HepG2 (cell line): ENCODE data around the gene IGBP1. TPM values are rescaled to one million over a fixed set of nuclear protein-coding genes. Genes with fewer than 3 reads are reported as not detected.

Source experiments
- ATAC-seq: fragments of 200-7000 bp; cut with Tn5 transposase; 3 replicates; pipeline ENCODE4 v1.9.1; 2020; ENCODE audit warnings: mild to moderate bottlenecking, moderate library complexity
- BruUV-seq: library from RNA; stranded (reverse); fragments of 400-500 nt; replicated peaks from 2 replicates; lab custom pipeline; 2021; lab: Mats Ljungman, UMichigan
- CTCF ChIA-PET: fragments of 300-600 bp; formaldehyde crosslinking; extraction: SDS; loops from one replicate; lab custom pipeline; 2021; ENCODE audit warnings: low total read pairs, inconsistent platforms, low intra/inter-chr PET ratio; lab: Yijun Ruan, JAX
- POLR2A ChIA-PET: fragments of 350-600 bp; sonication (Branson Sonifier 250); formaldehyde crosslinking; loops from one replicate; lab custom pipeline; 2020; ENCODE audit warnings: antibody characterized with exemption, inconsistent platforms; lab: Yijun Ruan, JAX
- DNase-seq: peaks from one replicate; pipeline ENCODE4 v3.0.0-alpha.2; 2015; ENCODE audit warnings: low spot score
- FAIRE-seq: peaks from 3 replicates; lab custom pipeline; 2011; peaks lifted over from hg19 to GRCh38; lab: Jason Lieb, UNC
- H2AFZ ChIP-seq: one replicate; pipeline ENCODE4 v1.6.1; 2011; ENCODE audit warnings: low read length, inconsistent platforms
- H3K27ac ChIP-seq: fragments of 300-600 bp; 3 replicates; pipeline ENCODE4 v1.8.0; 2011; ENCODE audit warnings: mixed run types, mild to moderate bottlenecking, mixed read lengths, low read length, inconsistent platforms; ENCODE audit not compliant: insufficient read depth; ENCODE audit errors: extremely low read length
- H3K27me3 ChIP-seq, 2 experiments: fragments of 200-600 bp in 1 of 2; 2 replicates in 1 of 2; 3 replicates in 1 of 2; pipeline versions ENCODE4 v1.6.0 to v1.8.0; 2011; ENCODE audit warnings: low read length in 2 of 2, mild to moderate bottlenecking in 2 of 2, moderate library complexity in 2 of 2, inconsistent platforms in 1 of 2; ENCODE audit not compliant: insufficient read depth in 2 of 2, control insufficient read depth in 1 of 2
- H3K36me3 ChIP-seq, 2 experiments: fragments of 200-600 bp in 1 of 2; replicated peaks in 1 of 2; 2 replicates in 1 of 2; 3 replicates in 1 of 2; pipeline versions ENCODE4 v1.5.1 to v1.8.0; 2011; ENCODE audit warnings: low read length in 2 of 2, inconsistent platforms in 1 of 2; ENCODE audit not compliant: insufficient read depth in 2 of 2, control insufficient read depth in 1 of 2
- H3K4me1 ChIP-seq: 2 replicates; pipeline ENCODE4 v1.5.1; 2012; ENCODE audit warnings: low read length, inconsistent platforms; ENCODE audit not compliant: insufficient read depth
- H3K4me2 ChIP-seq: 2 replicates; pipeline ENCODE4 v1.6.0; 2011; ENCODE audit warnings: low read depth, low read length, inconsistent platforms
- H3K4me3 ChIP-seq, 3 experiments: fragments of 200-600 bp in 1 of 3; sonication (generic), shearing (Covaris generic) in 1 of 3; replicated peaks in 1 of 3; 2 replicates each; pipeline ENCODE4 v1.5.1; 2011 to 2016; ENCODE audit warnings: low read length in 3 of 3, inconsistent platforms in 2 of 3, low read depth in 2 of 3, mild to moderate bottlenecking in 2 of 3, control low read depth in 1 of 3, mixed read lengths in 1 of 3; ENCODE audit not compliant: insufficient read depth in 1 of 3
- H3K79me2 ChIP-seq: one replicate; pipeline ENCODE4 v1.6.1; 2011; ENCODE audit warnings: low read length, inconsistent platforms; ENCODE audit not compliant: insufficient read depth
- H3K9ac ChIP-seq: 2 replicates; pipeline ENCODE4 v1.6.0; 2011; ENCODE audit warnings: mild to moderate bottlenecking, low read depth, low read length, inconsistent platforms; ENCODE audit not compliant: insufficient read depth
- H3K9me3 ChIP-seq: 2 replicates; pipeline ENCODE4 v1.5.1; 2012; ENCODE audit warnings: mild to moderate bottlenecking, low read length
- H4K20me1 ChIP-seq: 2 replicates; pipeline ENCODE4 v1.6.0; 2011; ENCODE audit warnings: inconsistent platforms, mild to moderate bottlenecking, low read length, moderate library complexity; ENCODE audit not compliant: insufficient read depth
- ARHGAP35 ChIP-seq: sonication (generic); formaldehyde crosslinking; IDR thresholded peaks from 2 replicates; pipeline ENCODE4 v1.9.0; 2022; ENCODE audit warnings: mild to moderate bottlenecking, inconsistent platforms, moderate library complexity, missing genetic modification reagents, borderline replicate concordance
- ATM ChIP-seq: fragments of 450-650 bp; IDR thresholded peaks from 2 replicates; pipeline ENCODE4 v1.7.1; 2017; ENCODE audit warnings: mild to moderate bottlenecking, borderline replicate concordance
- CHCHD3 ChIP-seq: sonication (generic); formaldehyde crosslinking; IDR thresholded peaks from 2 replicates; pipeline ENCODE4 v1.8.0; 2022; ENCODE audit warnings: mild to moderate bottlenecking, missing genetic modification reagents, moderate library complexity
- ISL2 ChIP-seq: sonication (generic); formaldehyde crosslinking; IDR thresholded peaks from 2 replicates; pipeline ENCODE4 v1.5.0; 2020; ENCODE audit warnings: missing genetic modification reagents
- NFATC3 ChIP-seq: sonication (generic); formaldehyde crosslinking; IDR thresholded peaks from 2 replicates; pipeline ENCODE4 v1.5.1; 2020; ENCODE audit warnings: mild to moderate bottlenecking, missing genetic modification reagents
- NR1H2 ChIP-seq: sonication (generic); formaldehyde crosslinking; IDR thresholded peaks from 2 replicates; pipeline ENCODE4 v1.8.1; 2022; ENCODE audit warnings: low read depth, missing genetic modification reagents, borderline replicate concordance
- RARG ChIP-seq: sonication (generic); formaldehyde crosslinking; IDR thresholded peaks from 2 replicates; pipeline ENCODE4 v1.4.0; 2020; ENCODE audit warnings: low read depth, mild to moderate bottlenecking, missing genetic modification reagents
- SALL1 ChIP-seq: sonication (generic); formaldehyde crosslinking; IDR thresholded peaks from 2 replicates; pipeline ENCODE4 v1.8.0; 2022; ENCODE audit warnings: mild to moderate bottlenecking, missing genetic modification reagents
- SMYD3 ChIP-seq: sonication (generic); formaldehyde crosslinking; IDR thresholded peaks from 2 replicates; pipeline ENCODE4 v1.8.1; 2023; ENCODE audit warnings: mild to moderate bottlenecking, missing genetic modification reagents
- SRSF9 ChIP-seq: fragments of 200-400 bp; formaldehyde crosslinking; IDR thresholded peaks from 2 replicates; pipeline ENCODE4 v1.6.1; 2018; ENCODE audit warnings: borderline replicate concordance, mild to moderate bottlenecking, low read depth, low read length; ENCODE audit not compliant: insufficient read depth, poor library complexity, severe bottlenecking
- ZNF616 ChIP-seq: sonication (generic); formaldehyde crosslinking; IDR thresholded peaks from 2 replicates; pipeline ENCODE4 v1.5.0; 2020; ENCODE audit warnings: low read depth, mild to moderate bottlenecking, missing genetic modification reagents
- ZNF773 ChIP-seq: sonication (generic); formaldehyde crosslinking; IDR thresholded peaks from 2 replicates; pipeline ENCODE4 v1.4.0; 2020; ENCODE audit warnings: missing genetic modification reagents, borderline replicate concordance
- ZNF850 ChIP-seq: sonication (generic); formaldehyde crosslinking; conservative IDR thresholded peaks from 2 replicates; pipeline ENCODE4 v1.9.0; 2021; ENCODE audit warnings: mild to moderate bottlenecking, missing genetic modification reagents
- WGBS: methylation state at CpG from one replicate; pipeline ENCODE4 v1.1.6; 2017; ENCODE audit warnings: low lambda C conversion rate; 5-methylcytosine and 5-hydroxymethylcytosine counted together
- in situ Hi-C: cut with HindIII; loops from 2 replicates; pipeline ENCODE4 v1.10.0; 2017; ENCODE audit warnings: low pct_unique_long_range_greater_than_20kb; ENCODE audit not compliant: extremely low pct_ligation_motif_present
- intact Hi-C: fragments of 100-400 bp; cut with micrococcal nuclease; formaldehyde crosslinking; loops from one replicate; pipeline ENCODE4 v1.10.0; 2022; ENCODE audit not compliant: unreplicated experiment
- polyA plus RNA-seq, 8 experiments: library from polyadenylated mRNA; depleted of rRNA in 3 of 8; stranded (reverse) in 7 of 8; unstranded in 1 of 8; fragments of >200 nt; fragmentation: Illumina TruSeq in 4 of 8; extraction: Trizol in 4 of 8; gene quantifications; 2 replicates each; pipeline versions ENCODE4 v1.2.1 to v1.2.3, GENCODE V29; 2011 to 2016; ENCODE audit warnings: low read depth in 4 of 8, missing spikeins in 1 of 8, mixed read lengths in 1 of 8; ENCODE audit not compliant: insufficient read depth in 1 of 8
- total RNA-seq, 5 experiments: library from RNA; depleted of rRNA; stranded (reverse); fragments of >200 nt; fragmentation: Illumina TruSeq; extraction: Trizol; gene quantifications; 2 replicates each; pipeline ENCODE4 v1.2.3, GENCODE V29; 2016; ENCODE audit warnings: low read depth in 1 of 5
- TF ChIP-seq, protein P1 (sequence below): IDR thresholded peaks from 2 replicates; pipeline ENCODE4 v1.6.1; 2018; ENCODE audit warnings: missing genetic modification reagents, mild to moderate bottlenecking, missing compliant biosample characterization
- TF ChIP-seq, protein P2 (sequence below): sonication (generic); formaldehyde crosslinking; IDR thresholded peaks from 2 replicates; pipeline ENCODE4 v1.4.0; 2020; ENCODE audit warnings: missing genetic modification reagents
- TF ChIP-seq, protein P3 (sequence below): sonication (generic); formaldehyde crosslinking; IDR thresholded peaks from 2 replicates; pipeline ENCODE4 v1.5.0; 2020; ENCODE audit warnings: missing genetic modification reagents
- TF ChIP-seq, protein P4 (sequence below): sonication (generic); formaldehyde crosslinking; IDR thresholded peaks from 2 replicates; pipeline ENCODE4 v1.5.0; 2020; ENCODE audit warnings: mild to moderate bottlenecking, missing genetic modification reagents, borderline replicate concordance

The IGBP1 gene
- total and polyA plus RNA-seq, 2 of the 13 experiments (the other 11 are each of a cell fraction or from before 2014, with no cell fraction given), result 59.3 to 103 TPM

- Histone ChIP-seq H3K79me2 (no peaks in the 10 kb centered on the region), H3K4me3 (no peak overlapping the region), H3K4me2 (no peak overlapping the region), H3K27me3 (no peaks in the 10 kb centered on the region), H2AFZ (no peak overlapping the region), H3K27ac (no peak overlapping the region), H4K20me1 (no peaks in the 10 kb centered on the region), H3K9ac (no peak overlapping the region), H3K36me3 (no peaks in the 10 kb centered on the region), H3K4me1 (no peaks in the 10 kb centered on the region), H3K9me3 (no peaks in the 10 kb centered on the region)
- no peak for TF ChIP-seq ISL2 (CRISPR knock-in tag)
- no peak for TF ChIP-seq ARHGAP35
- no peak for TF ChIP-seq ZNF850 (CRISPR knock-in tag)
- no peak for TF ChIP-seq ZNF616 (CRISPR knock-in tag)
- TF ChIP-seq ATM, result no peak
- TF ChIP-seq, protein P1, sequence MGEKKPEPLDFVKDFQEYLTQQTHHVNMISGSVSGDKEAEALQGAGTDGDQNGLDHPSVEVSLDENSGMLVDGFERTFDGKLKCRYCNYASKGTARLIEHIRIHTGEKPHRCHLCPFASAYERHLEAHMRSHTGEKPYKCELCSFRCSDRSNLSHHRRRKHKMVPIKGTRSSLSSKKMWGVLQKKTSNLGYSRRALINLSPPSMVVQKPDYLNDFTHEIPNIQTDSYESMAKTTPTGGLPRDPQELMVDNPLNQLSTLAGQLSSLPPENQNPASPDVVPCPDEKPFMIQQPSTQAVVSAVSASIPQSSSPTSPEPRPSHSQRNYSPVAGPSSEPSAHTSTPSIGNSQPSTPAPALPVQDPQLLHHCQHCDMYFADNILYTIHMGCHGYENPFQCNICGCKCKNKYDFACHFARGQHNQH (CRISPR knock-in tag), result no peak
- no peak for TF ChIP-seq NR1H2 (CRISPR knock-in tag)
- TF ChIP-seq SMYD3 (CRISPR knock-in tag), result no peak
- TF ChIP-seq, protein P2, sequence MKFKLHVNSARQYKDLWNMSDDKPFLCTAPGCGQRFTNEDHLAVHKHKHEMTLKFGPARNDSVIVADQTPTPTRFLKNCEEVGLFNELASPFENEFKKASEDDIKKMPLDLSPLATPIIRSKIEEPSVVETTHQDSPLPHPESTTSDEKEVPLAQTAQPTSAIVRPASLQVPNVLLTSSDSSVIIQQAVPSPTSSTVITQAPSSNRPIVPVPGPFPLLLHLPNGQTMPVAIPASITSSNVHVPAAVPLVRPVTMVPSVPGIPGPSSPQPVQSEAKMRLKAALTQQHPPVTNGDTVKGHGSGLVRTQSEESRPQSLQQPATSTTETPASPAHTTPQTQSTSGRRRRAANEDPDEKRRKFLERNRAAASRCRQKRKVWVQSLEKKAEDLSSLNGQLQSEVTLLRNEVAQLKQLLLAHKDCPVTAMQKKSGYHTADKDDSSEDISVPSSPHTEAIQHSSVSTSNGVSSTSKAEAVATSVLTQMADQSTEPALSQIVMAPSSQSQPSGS, result no peak
- no peak for TF ChIP-seq SRSF9
- no peak for TF ChIP-seq SALL1 (CRISPR knock-in tag)
- no peak for TF ChIP-seq CHCHD3 (CRISPR knock-in tag)
- TF ChIP-seq, protein P3, sequence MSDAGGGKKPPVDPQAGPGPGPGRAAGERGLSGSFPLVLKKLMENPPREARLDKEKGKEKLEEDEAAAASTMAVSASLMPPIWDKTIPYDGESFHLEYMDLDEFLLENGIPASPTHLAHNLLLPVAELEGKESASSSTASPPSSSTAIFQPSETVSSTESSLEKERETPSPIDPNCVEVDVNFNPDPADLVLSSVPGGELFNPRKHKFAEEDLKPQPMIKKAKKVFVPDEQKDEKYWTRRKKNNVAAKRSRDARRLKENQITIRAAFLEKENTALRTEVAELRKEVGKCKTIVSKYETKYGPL, result no peak
- TF ChIP-seq RARG (CRISPR knock-in tag), result no peak
- no peak for TF ChIP-seq NFATC3 (CRISPR knock-in tag)
- no peak for TF ChIP-seq ZNF773 (CRISPR knock-in tag)
- TF ChIP-seq, protein P4, sequence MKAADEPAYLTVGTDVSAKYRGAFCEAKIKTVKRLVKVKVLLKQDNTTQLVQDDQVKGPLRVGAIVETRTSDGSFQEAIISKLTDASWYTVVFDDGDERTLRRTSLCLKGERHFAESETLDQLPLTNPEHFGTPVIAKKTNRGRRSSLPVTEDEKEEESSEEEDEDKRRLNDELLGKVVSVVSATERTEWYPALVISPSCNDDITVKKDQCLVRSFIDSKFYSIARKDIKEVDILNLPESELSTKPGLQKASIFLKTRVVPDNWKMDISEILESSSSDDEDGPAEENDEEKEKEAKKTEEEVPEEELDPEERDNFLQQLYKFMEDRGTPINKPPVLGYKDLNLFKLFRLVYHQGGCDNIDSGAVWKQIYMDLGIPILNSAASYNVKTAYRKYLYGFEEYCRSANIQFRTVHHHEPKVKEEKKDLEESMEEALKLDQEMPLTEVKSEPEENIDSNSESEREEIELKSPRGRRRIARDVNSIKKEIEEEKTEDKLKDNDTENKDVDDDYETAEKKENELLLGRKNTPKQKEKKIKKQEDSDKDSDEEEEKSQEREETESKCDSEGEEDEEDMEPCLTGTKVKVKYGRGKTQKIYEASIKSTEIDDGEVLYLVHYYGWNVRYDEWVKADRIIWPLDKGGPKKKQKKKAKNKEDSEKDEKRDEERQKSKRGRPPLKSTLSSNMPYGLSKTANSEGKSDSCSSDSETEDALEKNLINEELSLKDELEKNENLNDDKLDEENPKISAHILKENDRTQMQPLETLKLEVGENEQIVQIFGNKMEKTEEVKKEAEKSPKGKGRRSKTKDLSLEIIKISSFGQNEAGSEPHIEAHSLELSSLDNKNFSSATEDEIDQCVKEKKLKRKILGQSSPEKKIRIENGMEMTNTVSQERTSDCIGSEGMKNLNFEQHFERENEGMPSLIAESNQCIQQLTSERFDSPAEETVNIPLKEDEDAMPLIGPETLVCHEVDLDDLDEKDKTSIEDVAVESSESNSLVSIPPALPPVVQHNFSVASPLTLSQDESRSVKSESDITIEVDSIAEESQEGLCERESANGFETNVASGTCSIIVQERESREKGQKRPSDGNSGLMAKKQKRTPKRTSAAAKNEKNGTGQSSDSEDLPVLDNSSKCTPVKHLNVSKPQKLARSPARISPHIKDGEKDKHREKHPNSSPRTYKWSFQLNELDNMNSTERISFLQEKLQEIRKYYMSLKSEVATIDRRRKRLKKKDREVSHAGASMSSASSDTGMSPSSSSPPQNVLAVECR (CRISPR knock-in tag), result no peak
- ATAC-seq, result no peak
- in situ Hi-C loops (no loop called here), intact Hi-C loops (no loop called here)
- FAIRE-seq, result no peak
- no peak for DNase-seq
- CTCF ChIA-PET, result no interaction called here
- no TSS peak for BruUV-seq
- POLR2A ChIA-PET, result no interaction called here
- WGBS, result 92% methylated on average over 2 of the region's 2 CpGs
Measured at GRCh38 chrX:70141373-70141772, 8.1 kb downstream of the IGBP1 start.
